Non-pigmented ciliary epithelial cell (primary cell): ENCODE data around the gene C11orf21.
"Not testable (repeated sequence)": the region's sequence is repeated elsewhere in the genome, so short reads cannot be mapped to it uniquely, and the experiment has no call there.

Source experiments
- DNase-seq: peaks from one replicate; pipeline ENCODE4 v3.0.0-alpha.2; 2010; ENCODE audit warnings: low read depth

Gene C11orf21

DNA sequence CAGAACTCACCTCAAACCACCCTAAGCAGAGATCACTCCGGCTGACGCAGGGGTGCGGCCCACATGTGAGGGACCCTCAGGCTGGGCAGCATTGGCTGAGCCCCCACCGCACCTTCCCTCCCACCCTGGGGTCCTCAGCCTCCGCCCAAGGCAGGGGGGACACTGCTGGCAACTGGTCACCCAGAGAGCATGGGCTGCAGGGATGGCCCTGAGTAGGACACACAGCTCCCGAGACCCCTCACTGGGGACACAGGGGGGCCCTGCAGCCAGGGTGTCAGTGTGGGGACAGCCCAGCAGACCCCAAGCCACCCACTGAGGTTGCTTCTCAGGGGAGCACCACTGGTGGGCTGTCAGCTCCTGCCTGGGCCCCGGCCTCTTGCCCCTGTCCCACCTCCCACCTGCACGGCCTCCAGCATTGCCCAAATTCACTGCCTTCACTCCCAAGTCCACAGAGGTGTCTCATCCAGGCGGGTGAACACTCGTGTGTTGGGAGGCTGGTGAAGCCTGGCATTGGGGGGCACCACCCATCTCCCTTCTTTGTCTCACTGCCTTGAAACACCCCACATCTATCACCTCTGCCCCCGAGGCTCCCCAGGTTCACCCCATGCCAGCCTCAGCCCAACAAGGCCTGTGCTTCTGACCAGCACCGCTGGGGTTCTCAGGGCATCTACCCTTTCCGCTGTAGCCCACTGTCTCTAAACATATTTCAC, 4.7 kb downstream of the C11orf21 start:
- DNase-seq: no peak

DNA sequence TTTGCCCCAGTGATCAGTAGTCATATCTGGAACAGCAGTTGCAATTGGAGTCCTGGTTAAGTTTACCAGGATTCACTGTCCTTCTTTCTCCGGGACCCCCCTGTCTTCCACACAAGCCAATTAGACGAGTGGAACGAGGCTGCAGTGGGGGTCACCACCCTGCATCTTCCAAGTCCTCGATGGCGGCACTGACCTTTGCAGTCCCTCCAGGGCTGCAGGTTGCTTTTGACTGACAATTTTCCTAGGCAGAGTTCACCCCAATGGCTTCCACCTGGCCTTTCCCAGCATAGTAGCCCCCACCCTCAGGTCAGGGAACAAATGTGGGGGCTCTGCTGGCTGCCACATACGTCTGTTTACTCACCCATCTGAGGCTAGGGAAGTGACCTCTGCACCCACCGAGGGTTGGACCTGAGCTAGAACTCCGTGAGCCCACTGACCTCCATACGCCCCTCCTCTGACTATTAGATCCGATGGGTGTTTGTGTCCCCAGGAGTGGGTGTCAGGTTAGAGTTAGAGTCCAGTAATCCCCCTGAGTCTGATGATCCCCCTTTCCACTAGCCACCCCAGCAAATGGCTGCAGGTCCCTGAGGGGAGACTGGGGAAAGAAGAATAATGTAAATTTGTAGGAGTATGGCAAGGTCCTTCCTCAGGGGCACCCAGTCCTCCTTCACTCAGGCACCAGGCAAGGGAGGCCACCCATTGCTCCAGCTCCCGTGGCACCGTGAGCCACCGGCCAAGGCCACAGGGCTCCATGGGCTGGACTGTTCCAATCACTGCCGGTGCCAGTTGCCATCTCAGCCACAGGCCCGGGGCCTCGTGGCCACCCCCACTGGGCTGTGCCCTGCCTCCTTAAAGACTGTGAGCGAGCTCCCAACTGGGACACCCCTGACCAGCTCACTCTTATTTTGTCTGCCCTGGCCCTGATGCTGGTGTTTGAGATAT, 5.5 kb downstream of the C11orf21 start:
- no peak for DNase-seq

DNA sequence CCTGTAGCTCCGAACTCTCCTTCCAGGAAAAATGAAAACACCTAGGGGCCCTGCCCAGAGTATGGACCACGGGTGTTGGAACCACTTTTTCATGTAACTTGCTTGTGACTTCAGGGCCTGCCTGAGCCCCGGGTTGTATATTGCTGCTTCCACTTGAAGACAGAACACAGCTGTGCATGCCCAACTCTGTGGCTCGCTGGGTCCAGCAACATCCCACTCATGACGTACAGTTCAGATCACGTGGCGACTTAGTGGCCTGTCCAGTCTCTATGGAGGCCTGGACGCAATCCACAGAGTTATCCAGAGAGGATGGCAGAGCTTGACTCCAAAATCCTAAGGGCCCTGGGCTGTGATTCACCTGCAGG, 6.8 kb downstream of the C11orf21 start:
- DNase-seq: no peak

DNA sequence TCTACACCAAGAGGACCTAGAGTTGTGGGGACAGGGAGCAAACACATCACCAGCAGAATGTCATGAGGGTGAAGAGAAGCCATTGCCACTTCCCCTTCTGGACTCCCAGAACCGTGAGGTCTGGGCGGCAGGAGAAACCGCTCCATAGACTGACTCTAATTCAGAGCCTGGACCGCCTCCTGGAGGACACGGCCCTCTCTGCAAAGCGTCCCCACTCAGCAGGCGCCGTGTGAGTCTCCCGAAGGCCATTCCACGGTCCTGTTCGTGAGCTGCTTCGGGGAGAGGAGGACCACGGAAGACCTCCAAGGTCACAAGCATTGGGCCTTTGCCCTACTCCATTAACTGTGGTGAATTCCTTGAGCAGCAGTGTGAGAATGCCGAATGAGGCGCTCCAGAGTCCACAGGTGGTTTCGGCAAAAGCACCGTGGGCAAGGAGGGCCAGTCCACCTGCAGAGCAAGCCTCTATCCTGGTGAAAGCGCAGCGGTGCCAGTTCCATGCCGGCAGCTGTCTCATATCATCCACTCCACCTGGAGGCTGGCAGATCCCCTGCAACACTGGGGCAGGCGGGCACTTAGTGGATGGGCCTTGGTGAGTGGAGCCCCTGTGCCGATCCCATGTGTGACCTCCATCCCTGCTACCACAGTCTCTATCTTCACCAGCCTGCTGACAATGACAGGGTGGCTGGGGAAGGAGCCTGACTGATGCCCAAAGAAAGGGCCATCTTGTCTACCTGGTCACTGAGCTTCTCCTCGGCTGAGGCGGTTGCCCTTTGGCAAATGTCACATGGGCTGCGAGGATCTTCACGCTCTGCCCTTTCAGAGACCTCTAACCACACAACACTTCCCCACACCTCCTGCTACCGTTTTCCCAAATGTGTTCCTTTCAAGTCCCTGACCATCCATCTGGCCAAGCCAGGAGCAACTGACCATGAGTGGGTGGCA, 7.5 kb downstream of the C11orf21 start:
- no peak for DNase-seq

DNA sequence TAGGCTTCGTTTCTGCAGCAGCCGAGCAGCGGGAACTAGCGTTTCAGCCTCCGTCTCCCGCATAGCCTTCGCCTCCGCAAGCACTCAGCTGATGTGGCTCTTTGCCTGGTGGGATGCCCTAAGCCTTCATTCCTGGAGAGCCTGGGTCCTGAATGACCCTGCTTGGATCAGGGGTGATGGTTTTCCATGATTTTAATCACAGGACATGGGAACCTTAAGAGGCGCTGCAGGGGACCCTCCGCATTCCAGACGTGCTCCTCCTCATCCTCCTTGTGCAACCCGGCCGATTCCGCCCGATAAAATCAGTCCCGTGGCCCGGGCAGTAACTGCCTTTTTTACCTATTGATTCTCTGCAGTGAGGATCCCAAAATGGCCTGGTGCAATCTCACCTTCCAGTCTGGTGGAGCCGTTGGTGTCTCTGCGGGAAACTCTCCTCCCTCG, 8.2 kb downstream of the C11orf21 start:
- no peak for DNase-seq

DNA sequence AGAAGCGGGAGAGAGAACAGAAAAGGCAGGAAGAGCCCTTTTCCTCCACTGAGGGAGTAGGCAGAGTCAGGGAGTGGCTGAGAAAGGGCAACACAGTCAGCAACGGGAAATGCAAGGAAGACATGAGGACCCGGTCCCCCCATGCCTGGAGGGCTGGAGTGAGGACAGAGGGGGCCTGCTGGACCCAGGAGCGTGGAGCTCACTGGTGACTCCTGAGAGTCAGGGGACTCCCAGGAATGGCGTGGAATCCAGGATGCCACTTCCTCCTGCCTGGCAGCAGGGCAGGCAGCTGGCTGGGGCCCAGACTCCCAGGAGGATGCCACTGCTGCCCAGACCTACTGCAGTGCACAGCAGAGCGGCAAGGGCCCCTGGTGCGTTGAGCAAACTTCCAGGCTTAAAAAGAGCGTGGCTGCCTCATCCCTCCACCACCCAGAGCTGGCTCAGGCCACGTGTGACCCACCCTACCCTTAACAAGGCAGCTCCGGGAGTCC, 11.3 kb downstream of the C11orf21 start:
- DNase-seq: no peak

DNA sequence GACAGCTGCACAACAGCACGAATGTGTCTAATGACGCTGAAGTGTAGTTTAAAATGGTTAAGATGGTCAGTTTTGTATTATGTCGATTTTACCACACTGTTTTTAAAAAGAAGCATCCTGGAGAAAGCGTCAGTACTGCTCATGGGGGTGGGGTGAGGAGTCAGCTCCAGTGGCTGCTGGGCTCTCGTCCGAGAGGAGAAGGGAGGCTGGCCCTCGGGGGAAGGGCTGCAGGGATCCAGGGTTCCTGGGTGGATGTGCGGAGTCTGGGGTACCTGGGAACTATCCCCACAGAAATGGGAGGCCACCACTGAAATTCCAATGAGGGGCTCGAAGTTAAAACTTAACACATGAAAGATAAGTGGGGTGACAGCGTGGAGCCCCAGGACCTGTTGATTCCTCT, 11.9 kb downstream of the C11orf21 start:
- no peak for DNase-seq

DNA sequence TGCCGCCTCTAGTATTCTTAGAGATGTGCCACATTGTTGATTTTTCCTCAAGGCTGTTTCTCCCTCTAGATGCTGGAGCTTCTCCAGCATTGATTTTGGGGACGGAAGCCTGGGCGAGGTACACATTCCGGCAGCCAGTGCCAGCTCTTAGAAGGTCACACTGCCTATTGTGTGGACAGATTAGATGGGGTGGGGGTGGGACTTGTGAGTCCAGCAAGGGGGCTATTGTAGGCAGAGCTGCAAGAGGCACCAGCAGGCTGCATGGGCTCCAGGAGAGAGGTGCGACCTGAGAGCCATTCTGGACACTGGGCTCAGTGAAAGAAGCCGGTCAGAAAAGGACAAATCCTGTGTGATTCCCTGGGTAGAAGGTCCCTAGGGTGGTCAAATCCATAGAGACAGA, 12.4 kb downstream of the C11orf21 start:
- no peak for DNase-seq

DNA sequence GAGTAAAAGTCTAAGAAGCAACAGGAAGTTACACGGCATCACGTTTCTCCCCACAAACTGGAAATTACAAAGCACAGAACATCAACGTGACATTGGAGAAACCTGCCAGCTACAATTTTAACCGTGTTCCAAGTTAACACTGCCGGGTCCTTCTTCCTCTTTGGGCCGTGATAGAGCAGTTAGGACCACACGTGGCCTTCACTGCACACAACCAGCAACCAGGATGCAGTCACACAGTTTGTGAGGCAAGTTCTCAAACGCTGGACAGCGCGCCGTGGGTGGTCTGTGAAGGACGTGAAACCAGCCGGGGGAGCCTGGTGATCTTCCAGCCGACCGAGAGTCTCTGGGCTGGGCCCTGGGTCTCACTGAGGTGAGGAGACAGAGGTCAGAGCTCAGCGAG, 14.6 kb downstream of the C11orf21 start:
- DNase-seq: no peak

DNA sequence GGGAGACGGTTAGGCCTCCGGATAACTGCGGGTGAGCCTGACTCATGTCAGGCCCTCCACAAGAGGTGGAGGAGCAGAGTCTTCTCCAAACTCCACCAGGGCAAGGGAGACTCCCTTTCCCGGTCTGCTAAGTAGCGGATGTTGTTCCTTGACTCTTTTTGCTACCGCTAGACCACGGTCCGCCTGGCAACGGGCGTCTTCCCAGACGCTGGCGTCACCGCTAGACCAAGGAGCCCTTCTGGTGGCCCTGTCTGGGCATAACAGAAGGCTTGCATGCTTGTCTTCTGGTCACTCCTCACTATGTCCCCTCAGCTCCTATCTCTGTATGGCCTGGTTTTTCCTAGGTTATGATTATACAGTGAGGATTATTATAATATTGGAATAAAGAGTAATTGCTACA, 15.4 kb downstream of the C11orf21 start:
- DNase-seq: not testable (repeated sequence)

DNA sequence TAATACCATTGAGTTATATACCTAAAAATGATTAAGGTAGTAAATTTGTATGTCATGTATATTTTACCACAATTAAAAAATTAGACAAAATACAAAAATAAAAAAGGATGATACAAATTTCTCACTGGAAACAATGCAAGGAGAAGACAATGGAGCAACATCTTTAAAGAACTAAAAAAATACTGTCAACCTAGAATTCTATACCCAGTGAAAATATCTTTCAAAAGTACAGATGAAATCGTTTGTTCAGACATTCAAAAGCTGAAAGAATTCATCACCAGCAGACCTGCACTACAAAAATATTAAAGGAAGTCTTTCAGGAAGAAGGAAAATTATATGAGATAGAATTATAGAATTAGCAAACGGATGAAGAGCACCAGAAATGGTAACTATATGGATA, 21.5 kb downstream of the C11orf21 start:
- DNase-seq: no peak

DNA sequence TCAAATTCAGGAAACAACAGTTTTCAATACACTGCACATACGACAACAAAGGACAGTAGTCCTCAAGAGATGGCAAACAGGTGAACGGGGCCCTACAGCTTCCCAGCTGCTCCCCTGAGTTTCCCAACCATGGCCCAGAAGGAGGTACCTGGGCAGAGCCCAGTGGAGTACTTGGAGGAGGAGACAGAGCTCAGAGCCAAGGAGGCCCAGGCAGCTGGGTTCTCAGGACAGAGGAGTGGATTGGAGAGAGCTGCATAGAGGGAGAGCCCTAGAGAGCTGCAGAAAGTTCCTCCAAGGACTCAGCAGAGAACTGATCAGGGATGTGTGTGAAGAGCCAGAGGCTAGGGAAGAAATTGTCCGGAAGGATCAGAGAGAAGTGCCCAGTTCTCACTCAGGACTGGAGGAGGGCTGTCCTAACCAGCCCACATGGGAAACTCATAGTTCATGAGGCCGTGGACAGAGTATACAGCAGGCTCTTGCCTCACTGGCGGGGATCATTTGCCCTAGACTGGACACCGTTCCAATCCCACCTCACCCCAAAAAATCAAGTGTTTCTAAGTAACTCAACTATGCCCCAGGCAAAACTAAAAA, 23.7 kb downstream of the C11orf21 start:
- DNase-seq: no peak

DNA sequence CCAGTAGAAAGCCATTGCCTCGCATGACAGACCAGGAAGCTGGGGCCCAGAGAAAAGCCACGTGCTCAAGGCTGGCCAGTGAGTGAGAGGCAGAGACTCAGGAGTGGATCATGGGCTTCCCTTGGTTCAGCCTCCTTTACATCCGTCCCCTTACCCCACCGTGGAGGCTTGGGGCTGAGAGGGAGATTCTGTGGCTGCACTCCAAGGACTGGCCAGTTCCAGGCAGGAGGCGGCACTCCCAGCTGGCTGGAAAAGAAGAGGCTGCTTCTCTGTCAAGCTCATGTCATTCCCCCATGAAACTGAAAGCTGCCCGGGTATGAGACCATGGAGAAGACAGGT, 24.7 kb downstream of the C11orf21 start:
- DNase-seq: no peak

DNA sequence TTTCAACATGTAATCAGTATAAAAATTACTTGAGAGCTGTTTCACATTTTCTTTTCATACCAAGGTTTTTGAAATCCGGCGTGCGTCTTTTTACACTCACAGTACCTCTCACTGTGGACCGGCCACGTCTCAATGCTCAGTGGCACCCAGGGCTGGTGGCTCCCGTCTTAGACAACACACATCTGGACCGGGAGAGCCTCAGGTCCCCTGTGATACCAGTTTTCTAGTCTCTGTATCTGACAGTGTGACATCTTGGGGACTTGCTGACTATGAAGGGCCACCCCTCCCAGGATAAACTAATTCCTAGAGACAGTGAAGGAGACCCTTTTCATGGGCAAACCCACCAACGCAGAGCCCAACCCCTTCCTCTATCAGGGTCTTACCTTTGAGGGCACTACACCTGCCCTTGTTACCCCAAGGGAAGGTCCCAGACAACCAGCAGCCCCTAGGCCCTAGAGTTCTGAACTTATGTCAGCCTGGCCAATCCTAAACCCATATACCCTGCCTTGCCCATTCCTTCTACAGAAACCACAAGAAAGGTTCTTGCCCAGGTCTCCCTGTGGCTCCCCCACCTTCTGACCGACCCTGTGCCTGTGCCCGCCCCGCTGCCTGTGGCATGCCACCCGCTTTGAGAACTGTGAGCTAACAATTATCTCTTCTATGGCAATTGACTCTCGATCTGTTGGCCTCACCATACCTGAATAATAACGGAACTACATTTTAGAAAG, 25.3 kb downstream of the C11orf21 start:
- no peak for DNase-seq

DNA sequence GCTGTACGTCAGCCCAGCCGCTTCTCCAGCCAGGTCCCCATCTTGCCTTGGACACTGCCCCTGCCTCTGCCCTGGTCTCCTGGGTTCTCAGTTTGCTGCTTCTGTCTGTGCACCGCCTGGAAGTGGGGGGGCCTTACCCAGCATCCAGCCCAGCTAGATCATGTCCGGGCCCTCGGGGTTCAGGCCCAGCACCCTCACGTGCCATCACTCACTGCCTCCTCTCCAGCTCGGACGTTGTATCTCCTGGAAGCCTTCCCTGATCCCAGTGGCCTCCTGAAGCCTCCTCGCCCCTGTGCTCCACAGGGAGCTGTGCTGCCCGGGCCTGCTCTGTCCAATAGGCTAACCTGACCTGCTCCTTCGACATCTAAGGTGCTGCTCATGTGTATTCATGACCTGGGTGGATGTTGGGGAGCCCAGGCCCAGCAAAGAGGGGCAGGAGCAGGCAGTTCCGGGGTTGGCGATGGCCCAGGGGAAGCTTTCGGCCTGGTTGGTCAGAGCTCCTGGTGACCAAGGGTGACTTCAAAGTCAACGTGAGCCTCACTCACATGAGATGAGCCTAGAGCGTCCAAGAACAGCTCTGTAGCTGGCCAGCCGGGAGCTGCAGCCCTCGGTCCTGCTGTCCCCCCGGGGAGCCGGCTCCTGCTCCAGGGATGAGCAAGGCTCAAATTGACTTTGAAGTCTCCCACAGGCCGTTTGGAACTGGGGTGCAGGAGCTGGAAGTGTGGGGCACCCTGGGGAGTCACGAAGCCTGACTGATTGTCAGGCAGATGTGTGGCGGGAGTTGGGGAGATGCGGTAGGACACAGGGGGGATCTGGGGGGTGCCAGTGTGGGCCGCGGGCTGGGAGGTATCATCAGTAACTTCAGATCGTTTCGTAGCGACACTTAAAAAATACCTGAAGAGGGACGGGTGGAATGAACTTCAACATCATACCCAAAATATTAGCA, 26.1 kb downstream of the C11orf21 start:
- no peak for DNase-seq

DNA sequence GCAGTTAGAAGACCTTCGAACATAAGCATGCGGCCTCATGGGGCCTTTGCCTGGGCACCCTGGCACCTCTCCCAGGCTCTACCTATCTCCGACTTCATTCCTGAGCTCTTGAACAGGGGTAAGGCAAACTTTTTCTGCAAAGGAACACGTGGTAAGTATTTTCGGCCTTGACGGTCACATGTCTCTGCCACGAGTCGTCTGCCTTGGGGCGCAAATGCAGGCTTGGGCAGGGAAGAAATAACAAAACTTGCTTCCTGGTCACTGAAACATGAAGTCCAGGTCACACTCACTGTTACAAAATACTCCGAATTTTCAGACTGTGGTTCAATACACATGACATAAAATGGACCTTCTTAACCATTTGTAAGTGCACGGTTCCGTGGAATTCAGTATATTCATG, 27.9 kb downstream of the C11orf21 start:
- DNase-seq: no peak

DNA sequence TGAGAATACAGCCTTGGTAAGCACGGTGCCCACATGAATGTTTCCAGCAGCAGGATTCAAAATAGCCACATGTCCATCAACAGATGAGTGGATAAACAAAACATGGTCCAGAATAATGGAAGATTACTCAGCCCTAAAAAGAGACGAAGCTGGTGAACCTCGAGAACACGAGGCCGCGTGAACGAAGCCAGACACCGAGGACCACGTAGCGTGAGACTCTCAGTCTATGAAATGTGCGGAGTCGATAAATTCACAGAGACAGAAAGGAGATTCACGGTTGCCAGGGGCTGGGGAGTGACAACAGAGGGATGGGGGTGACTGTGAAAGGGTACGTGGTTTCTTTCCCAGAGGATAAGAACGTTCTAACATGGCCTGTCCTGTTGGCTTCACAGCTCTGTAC, 28.4 kb downstream of the C11orf21 start:
- no peak for DNase-seq

DNA sequence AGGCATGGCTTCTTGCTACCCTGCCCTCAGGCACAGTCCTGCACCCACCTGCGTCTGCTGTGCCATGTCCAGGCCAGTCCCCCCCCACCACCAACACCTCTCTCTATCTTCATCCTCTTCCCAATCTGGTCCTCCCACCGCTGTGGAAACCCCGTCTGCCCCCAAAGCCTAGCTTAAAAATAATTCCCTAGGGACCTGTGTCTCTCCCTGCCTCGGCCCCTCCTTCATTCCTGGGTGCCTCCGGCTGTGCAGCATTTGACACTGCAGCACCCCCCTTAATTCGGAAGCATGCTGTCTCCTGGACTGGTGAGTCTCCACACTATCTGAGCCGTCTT, 28.8 kb downstream of the C11orf21 start:
- no peak for DNase-seq

DNA sequence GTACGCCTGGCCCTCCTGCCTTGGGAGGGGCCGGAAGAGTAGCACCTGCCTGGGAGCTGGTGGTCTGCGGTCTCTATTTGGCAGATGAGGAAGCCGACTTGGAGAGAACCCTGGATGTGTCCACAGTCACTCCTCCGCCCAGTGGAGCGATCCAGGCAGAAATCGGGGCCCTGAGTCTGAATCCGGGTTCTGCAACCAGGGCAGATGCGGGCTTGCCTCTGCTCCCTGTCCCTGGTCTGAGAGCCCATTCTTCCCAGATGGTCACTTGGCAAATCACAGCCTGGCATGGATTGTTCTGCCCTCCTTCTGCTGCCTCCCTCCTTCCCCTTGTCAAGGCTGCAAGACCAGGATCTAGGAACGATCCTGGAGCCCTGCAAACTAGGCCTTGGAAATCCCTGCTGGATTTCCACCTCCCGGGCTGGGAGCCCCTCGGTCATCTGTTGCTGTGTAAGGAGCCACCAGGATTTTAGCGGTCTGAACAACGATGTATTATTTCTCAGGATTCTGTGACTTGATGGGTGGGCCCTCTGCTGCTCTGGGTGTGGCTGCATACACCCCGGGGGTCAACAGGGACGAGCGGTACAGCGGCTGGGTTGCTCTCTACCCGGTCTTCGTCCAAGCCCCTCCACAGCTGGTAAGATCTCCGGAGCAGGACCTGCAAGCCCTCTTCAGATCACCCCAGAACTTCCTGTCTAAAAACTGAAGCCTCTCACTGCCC, 29.3 kb downstream of the C11orf21 start:
- DNase-seq: no peak
